HepG2 (cell line): ENCODE results near the gene DLST. TPM values are rescaled to one million over a fixed set of nuclear protein-coding genes. Genes with fewer than 3 reads are reported as not detected.
A peak's percentile ranks its signal among the peaks of the same experiment; 100 is the strongest.

Experiments
- KDM1A ChIP-seq: IDR thresholded peaks from 2 replicates; pipeline ENCODE4 v1.6.1; 2016; ENCODE audit warnings: missing compliant biosample characterization
- MBD4 ChIP-seq: IDR thresholded peaks from 2 replicates; pipeline ENCODE4 v1.6.1; 2012; ENCODE audit warnings: low read length, inconsistent platforms, borderline replicate concordance
- RXRB ChIP-seq: IDR thresholded peaks from 2 replicates; pipeline ENCODE4 v1.6.1; 2016; ENCODE audit warnings: borderline replicate concordance, missing genetic modification reagents, missing compliant biosample characterization
- TEAD3 ChIP-seq: optimal IDR thresholded peaks from 2 replicates; pipeline ENCODE3; 2016; ENCODE audit warnings: borderline replicate concordance
- ZNF274 ChIP-seq: sonication (generic); formaldehyde crosslinking; IDR thresholded peaks from 2 replicates; pipeline ENCODE4 v1.5.1; 2020; ENCODE audit warnings: mild to moderate bottlenecking, missing genetic modification reagents
- ZNF34 ChIP-seq: sonication (generic); formaldehyde crosslinking; IDR thresholded peaks from 2 replicates; pipeline ENCODE4 v1.4.0; 2020; ENCODE audit warnings: mild to moderate bottlenecking, missing genetic modification reagents, borderline replicate concordance
- ZNF557 ChIP-seq: sonication (generic); formaldehyde crosslinking; IDR thresholded peaks from 2 replicates; pipeline ENCODE4 v1.4.0; 2020; ENCODE audit warnings: missing genetic modification reagents
- ZNF746 ChIP-seq: sonication (generic); formaldehyde crosslinking; IDR thresholded peaks from 2 replicates; pipeline ENCODE4 v1.8.0; 2022; ENCODE audit warnings: mild to moderate bottlenecking, missing genetic modification reagents
- polyA plus RNA-seq, 8 experiments: library from polyadenylated mRNA; depleted of rRNA in 3 of 8; stranded (reverse) in 7 of 8; unstranded in 1 of 8; fragments of >200 nt; fragmentation: Illumina TruSeq in 4 of 8; extraction: Trizol in 4 of 8; gene quantifications; 2 replicates each; pipeline versions ENCODE4 v1.2.1 to v1.2.3, GENCODE V29; 2011 to 2016; ENCODE audit warnings: low read depth in 4 of 8, missing spikeins in 1 of 8, mixed read lengths in 1 of 8; ENCODE audit not compliant: insufficient read depth in 1 of 8
- total RNA-seq, 5 experiments: library from RNA; depleted of rRNA; stranded (reverse); fragments of >200 nt; fragmentation: Illumina TruSeq; extraction: Trizol; gene quantifications; 2 replicates each; pipeline ENCODE4 v1.2.3, GENCODE V29; 2016; ENCODE audit warnings: low read depth in 1 of 5
- TF ChIP-seq, protein P1 (sequence below): IDR thresholded peaks from 2 replicates; pipeline ENCODE4 v1.6.1; 2012; ENCODE audit warnings: low read length, improper control_type of control experiment
- TF ChIP-seq, protein P2 (sequence below): sonication (generic); formaldehyde crosslinking; IDR thresholded peaks from 2 replicates; pipeline ENCODE4; 2020; ENCODE audit warnings: missing genetic modification reagents, mild to moderate bottlenecking, borderline replicate concordance
- TF ChIP-seq, protein P3 (sequence below): sonication (generic); formaldehyde crosslinking; IDR thresholded peaks from 2 replicates; pipeline ENCODE4 v1.5.0; 2020; ENCODE audit warnings: mild to moderate bottlenecking, missing genetic modification reagents, moderate library complexity
- TF ChIP-seq, protein P4 (sequence below): sonication (generic); formaldehyde crosslinking; IDR thresholded peaks from 2 replicates; pipeline ENCODE4 v1.5.0; 2020; ENCODE audit warnings: mild to moderate bottlenecking, missing genetic modification reagents
- TF ChIP-seq, protein P5 (sequence below): sonication (generic); formaldehyde crosslinking; IDR thresholded peaks from 2 replicates; pipeline ENCODE4 v1.9.0; 2021; ENCODE audit warnings: missing genetic modification reagents, borderline replicate concordance

The DLST gene
- total and polyA plus RNA-seq, 2 of the 13 experiments (the other 11 are each of a cell fraction or from before 2014, with no cell fraction given), result 56.5 to 94.3 TPM

DNA sequence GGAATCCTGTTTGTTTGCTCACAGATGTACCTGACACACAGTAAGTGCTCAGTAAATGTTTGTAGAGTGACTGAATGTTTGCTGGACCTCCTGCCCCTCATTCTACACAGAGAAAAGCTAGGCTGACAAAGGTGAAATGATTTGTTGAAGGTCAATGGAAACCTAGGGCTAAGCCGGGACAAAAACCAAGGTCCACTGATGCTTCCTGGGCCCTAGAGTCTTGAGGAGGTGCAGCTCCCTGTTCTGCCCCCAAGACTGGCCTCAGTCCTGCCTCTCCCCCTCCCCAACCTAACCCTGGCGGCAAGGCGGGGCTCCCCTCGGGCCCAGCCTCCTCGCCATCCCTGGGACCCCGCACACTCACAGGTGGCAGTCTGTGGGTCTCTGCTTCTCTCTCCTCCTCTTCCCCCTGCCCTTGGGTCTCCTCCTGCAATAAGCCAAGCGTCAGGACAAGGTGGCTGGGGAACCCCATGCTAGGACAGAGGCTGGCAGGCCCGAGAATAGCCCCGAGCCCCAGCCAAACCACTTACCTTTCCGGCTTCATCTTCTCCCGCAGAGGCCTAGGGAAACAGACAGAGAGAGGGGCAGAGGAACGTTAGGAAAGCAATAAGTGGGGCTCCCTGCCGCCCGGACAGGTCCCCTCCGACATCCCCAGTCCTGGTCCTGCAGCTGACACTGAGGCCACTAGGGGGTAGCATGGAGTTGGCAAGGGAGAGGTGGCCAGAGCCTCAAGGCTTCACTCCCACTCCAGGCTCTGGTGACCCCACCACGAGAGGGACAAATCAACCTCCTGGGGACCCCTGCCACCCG lies 64.3 kb downstream of the DLST start (continued):
- TF ChIP-seq, protein P1, sequence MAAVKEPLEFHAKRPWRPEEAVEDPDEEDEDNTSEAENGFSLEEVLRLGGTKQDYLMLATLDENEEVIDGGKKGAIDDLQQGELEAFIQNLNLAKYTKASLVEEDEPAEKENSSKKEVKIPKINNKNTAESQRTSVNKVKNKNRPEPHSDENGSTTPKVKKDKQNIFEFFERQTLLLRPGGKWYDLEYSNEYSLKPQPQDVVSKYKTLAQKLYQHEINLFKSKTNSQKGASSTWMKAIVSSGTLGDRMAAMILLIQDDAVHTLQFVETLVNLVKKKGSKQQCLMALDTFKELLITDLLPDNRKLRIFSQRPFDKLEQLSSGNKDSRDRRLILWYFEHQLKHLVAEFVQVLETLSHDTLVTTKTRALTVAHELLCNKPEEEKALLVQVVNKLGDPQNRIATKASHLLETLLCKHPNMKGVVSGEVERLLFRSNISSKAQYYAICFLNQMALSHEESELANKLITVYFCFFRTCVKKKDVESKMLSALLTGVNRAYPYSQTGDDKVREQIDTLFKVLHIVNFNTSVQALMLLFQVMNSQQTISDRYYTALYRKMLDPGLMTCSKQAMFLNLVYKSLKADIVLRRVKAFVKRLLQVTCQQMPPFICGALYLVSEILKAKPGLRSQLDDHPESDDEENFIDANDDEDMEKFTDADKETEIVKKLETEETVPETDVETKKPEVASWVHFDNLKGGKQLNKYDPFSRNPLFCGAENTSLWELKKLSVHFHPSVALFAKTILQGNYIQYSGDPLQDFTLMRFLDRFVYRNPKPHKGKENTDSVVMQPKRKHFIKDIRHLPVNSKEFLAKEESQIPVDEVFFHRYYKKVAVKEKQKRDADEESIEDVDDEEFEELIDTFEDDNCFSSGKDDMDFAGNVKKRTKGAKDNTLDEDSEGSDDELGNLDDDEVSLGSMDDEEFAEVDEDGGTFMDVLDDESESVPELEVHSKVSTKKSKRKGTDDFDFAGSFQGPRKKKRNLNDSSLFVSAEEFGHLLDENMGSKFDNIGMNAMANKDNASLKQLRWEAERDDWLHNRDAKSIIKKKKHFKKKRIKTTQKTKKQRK, result no peak
- TF ChIP-seq, protein P2, sequence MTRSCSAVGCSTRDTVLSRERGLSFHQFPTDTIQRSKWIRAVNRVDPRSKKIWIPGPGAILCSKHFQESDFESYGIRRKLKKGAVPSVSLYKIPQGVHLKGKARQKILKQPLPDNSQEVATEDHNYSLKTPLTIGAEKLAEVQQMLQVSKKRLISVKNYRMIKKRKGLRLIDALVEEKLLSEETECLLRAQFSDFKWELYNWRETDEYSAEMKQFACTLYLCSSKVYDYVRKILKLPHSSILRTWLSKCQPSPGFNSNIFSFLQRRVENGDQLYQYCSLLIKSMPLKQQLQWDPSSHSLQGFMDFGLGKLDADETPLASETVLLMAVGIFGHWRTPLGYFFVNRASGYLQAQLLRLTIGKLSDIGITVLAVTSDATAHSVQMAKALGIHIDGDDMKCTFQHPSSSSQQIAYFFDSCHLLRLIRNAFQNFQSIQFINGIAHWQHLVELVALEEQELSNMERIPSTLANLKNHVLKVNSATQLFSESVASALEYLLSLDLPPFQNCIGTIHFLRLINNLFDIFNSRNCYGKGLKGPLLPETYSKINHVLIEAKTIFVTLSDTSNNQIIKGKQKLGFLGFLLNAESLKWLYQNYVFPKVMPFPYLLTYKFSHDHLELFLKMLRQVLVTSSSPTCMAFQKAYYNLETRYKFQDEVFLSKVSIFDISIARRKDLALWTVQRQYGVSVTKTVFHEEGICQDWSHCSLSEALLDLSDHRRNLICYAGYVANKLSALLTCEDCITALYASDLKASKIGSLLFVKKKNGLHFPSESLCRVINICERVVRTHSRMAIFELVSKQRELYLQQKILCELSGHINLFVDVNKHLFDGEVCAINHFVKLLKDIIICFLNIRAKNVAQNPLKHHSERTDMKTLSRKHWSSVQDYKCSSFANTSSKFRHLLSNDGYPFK (CRISPR knock-in tag), result peak; percentile 19; the same call in 1 of the 2 replicates
- TF ChIP-seq, protein P3, sequence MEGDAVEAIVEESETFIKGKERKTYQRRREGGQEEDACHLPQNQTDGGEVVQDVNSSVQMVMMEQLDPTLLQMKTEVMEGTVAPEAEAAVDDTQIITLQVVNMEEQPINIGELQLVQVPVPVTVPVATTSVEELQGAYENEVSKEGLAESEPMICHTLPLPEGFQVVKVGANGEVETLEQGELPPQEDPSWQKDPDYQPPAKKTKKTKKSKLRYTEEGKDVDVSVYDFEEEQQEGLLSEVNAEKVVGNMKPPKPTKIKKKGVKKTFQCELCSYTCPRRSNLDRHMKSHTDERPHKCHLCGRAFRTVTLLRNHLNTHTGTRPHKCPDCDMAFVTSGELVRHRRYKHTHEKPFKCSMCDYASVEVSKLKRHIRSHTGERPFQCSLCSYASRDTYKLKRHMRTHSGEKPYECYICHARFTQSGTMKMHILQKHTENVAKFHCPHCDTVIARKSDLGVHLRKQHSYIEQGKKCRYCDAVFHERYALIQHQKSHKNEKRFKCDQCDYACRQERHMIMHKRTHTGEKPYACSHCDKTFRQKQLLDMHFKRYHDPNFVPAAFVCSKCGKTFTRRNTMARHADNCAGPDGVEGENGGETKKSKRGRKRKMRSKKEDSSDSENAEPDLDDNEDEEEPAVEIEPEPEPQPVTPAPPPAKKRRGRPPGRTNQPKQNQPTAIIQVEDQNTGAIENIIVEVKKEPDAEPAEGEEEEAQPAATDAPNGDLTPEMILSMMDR (CRISPR knock-in tag), result peak; percentile 94
- TF ChIP-seq MBD4 (no peak), RXRB (CRISPR knock-in tag) (peak; percentile 75), ZNF34 (CRISPR knock-in tag) (no peak), ZNF557 (no peak), ZNF274 (CRISPR knock-in tag) (peak; percentile 63; the same call in 1 of the 2 replicates), ZNF746 (CRISPR knock-in tag) (no peak), KDM1A (CRISPR knock-in tag) (0 out of 2 replicates have a peak, but pooled peaks have one; percentile 34), TEAD3 (CRISPR knock-in tag) (peak; percentile 56)
- TF ChIP-seq, protein P4, sequence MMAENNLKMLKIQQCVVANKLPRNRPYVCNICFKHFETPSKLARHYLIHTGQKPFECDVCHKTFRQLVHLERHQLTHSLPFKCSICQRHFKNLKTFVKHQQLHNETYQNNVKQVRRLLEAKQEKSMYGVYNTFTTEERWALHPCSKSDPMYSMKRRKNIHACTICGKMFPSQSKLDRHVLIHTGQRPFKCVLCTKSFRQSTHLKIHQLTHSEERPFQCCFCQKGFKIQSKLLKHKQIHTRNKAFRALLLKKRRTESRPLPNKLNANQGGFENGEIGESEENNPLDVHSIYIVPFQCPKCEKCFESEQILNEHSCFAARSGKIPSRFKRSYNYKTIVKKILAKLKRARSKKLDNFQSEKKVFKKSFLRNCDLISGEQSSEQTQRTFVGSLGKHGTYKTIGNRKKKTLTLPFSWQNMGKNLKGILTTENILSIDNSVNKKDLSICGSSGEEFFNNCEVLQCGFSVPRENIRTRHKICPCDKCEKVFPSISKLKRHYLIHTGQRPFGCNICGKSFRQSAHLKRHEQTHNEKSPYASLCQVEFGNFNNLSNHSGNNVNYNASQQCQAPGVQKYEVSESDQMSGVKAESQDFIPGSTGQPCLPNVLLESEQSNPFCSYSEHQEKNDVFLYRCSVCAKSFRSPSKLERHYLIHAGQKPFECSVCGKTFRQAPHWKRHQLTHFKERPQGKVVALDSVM (CRISPR knock-in tag), result 0 out of 2 replicates have a peak, but pooled peaks have one; percentile 24
- TF ChIP-seq, protein P5, sequence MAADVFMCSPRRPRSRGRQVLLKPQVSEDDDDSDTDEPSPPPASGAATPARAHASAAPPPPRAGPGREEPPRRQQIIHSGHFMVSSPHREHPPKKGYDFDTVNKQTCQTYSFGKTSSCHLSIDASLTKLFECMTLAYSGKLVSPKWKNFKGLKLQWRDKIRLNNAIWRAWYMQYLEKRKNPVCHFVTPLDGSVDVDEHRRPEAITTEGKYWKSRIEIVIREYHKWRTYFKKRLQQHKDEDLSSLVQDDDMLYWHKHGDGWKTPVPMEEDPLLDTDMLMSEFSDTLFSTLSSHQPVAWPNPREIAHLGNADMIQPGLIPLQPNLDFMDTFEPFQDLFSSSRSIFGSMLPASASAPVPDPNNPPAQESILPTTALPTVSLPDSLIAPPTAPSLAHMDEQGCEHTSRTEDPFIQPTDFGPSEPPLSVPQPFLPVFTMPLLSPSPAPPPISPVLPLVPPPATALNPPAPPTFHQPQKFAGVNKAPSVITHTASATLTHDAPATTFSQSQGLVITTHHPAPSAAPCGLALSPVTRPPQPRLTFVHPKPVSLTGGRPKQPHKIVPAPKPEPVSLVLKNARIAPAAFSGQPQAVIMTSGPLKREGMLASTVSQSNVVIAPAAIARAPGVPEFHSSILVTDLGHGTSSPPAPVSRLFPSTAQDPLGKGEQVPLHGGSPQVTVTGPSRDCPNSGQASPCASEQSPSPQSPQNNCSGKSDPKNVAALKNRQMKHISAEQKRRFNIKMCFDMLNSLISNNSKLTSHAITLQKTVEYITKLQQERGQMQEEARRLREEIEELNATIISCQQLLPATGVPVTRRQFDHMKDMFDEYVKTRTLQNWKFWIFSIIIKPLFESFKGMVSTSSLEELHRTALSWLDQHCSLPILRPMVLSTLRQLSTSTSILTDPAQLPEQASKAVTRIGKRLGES, result no peak
